H9 (cell line): ENCODE results near the gene ZNF584. TPM values are rescaled to one million over a fixed set of nuclear protein-coding genes. Genes with fewer than 3 reads are reported as not detected.
A peak's percentile ranks its signal among the peaks of the same experiment; 100 is the strongest.

Experiments used
- DNase-seq: peaks from one replicate; pipeline ENCODE4 v3.0.0-alpha.2; 2017
- H2AFZ ChIP-seq: one replicate; pipeline ENCODE4 v1.6.1; 2013; ENCODE audit warnings: mild to moderate bottlenecking, low read length, control low read depth, moderate library complexity
- H2AK5ac ChIP-seq: 2 replicates; pipeline ENCODE4 v1.6.1; 2013; ENCODE audit warnings: low read length, control low read depth, mixed read lengths; ENCODE audit not compliant: insufficient read length
- H2BK120ac ChIP-seq: one replicate; pipeline ENCODE4 v1.6.1; 2013; ENCODE audit warnings: low read depth, mild to moderate bottlenecking, low read length, control low read depth, inconsistent platforms; ENCODE audit not compliant: poor library complexity, severe bottlenecking
- H2BK12ac ChIP-seq: 2 replicates; pipeline ENCODE4 v1.6.1; 2013; ENCODE audit warnings: low read length, control low read depth, mixed read lengths, low read depth; ENCODE audit not compliant: insufficient read length
- H2BK15ac ChIP-seq: 2 replicates; pipeline ENCODE4 v1.6.1; 2013; ENCODE audit warnings: low read depth, low read length, control low read depth
- H2BK20ac ChIP-seq: one replicate; pipeline ENCODE4 v1.6.1; 2013; ENCODE audit warnings: low read depth, mild to moderate bottlenecking, low read length, control low read depth, inconsistent platforms; ENCODE audit not compliant: poor library complexity, severe bottlenecking
- H2BK5ac ChIP-seq: 2 replicates; pipeline ENCODE4 v1.6.1; 2013; ENCODE audit warnings: low read length, control low read depth, mixed read lengths; ENCODE audit not compliant: insufficient read length
- H3K14ac ChIP-seq: 2 replicates; pipeline ENCODE4 v1.6.1; 2013; ENCODE audit warnings: low read length, control low read depth; ENCODE audit not compliant: insufficient read depth
- H3K18ac ChIP-seq: 2 replicates; pipeline ENCODE4 v1.6.1; 2013; ENCODE audit warnings: low read depth, mild to moderate bottlenecking, mixed read lengths, low read length, control low read depth; ENCODE audit not compliant: insufficient read length
- H3K23ac ChIP-seq: 2 replicates; pipeline ENCODE4 v1.6.1; 2013; ENCODE audit warnings: low read length, control low read depth, mixed read lengths, low read depth; ENCODE audit not compliant: insufficient read length
- H3K23me2 ChIP-seq: 2 replicates; pipeline ENCODE4 v1.6.1; 2013; ENCODE audit warnings: low read depth, mild to moderate bottlenecking, mixed read lengths, low read length, control low read depth; ENCODE audit not compliant: insufficient read length, poor library complexity, severe bottlenecking
- H3K27ac ChIP-seq: 2 replicates; pipeline ENCODE4 v1.5.1; 2013; ENCODE audit warnings: low read length, control low read depth, mixed read lengths, low read depth; ENCODE audit not compliant: insufficient read length
- H3K27me3 ChIP-seq: 2 replicates; pipeline ENCODE4 v1.6.1; 2013; ENCODE audit warnings: low read length, control low read depth, inconsistent platforms; ENCODE audit not compliant: insufficient read depth
- H3K4ac ChIP-seq: 2 replicates; pipeline ENCODE4 v1.6.1; 2013; ENCODE audit warnings: low read depth, mild to moderate bottlenecking, control low read depth, inconsistent platforms, low read length, moderate library complexity
- H3K4me1 ChIP-seq: 2 replicates; pipeline ENCODE4 v1.6.1; 2013; ENCODE audit warnings: low read length, control low read depth, inconsistent platforms; ENCODE audit not compliant: insufficient read depth
- H3K4me2 ChIP-seq: 2 replicates; pipeline ENCODE4 v1.6.1; 2013; ENCODE audit warnings: low read length, control low read depth, mixed read lengths; ENCODE audit not compliant: insufficient read length, insufficient read depth
- H3K56ac ChIP-seq: 2 replicates; pipeline ENCODE4 v1.6.1; 2013; ENCODE audit warnings: low read depth, mild to moderate bottlenecking, mixed read lengths, low read length, control low read depth; ENCODE audit not compliant: insufficient read length
- H3K79me1 ChIP-seq: 2 replicates; pipeline ENCODE4 v1.6.1; 2013; ENCODE audit warnings: low read depth, mild to moderate bottlenecking, moderate library complexity, low read length, control low read depth, inconsistent platforms; ENCODE audit not compliant: insufficient read depth, poor library complexity, severe bottlenecking
- H3K79me2 ChIP-seq: 2 replicates; pipeline ENCODE4 v1.6.1; 2013; ENCODE audit warnings: low read length, control low read depth, inconsistent platforms; ENCODE audit not compliant: insufficient read depth
- H3K9ac ChIP-seq: 2 replicates; pipeline ENCODE4 v1.6.1; 2013; ENCODE audit warnings: low read length, control low read depth, mixed read lengths; ENCODE audit not compliant: insufficient read length; ENCODE audit errors: extremely low read depth
- H3K9me3 ChIP-seq: one replicate; pipeline ENCODE4 v1.6.1; 2013; ENCODE audit warnings: low read depth, low read length, inconsistent platforms; ENCODE audit not compliant: control insufficient read depth
- H3T11ph ChIP-seq: one replicate; pipeline ENCODE4 v1.6.1; 2013; ENCODE audit warnings: mild to moderate bottlenecking, low read length, control low read depth, inconsistent platforms
- H4K20me1 ChIP-seq: one replicate; pipeline ENCODE4 v1.6.1; 2013; ENCODE audit not compliant: control insufficient read depth, insufficient read length, insufficient read depth
- H4K5ac ChIP-seq: 2 replicates; pipeline ENCODE4 v1.6.1; 2013; ENCODE audit warnings: low read depth, mild to moderate bottlenecking, mixed read lengths, low read length, control low read depth; ENCODE audit not compliant: insufficient read length
- H4K8ac ChIP-seq: replicated peaks from 2 replicates; pipeline ENCODE4 v1.6.1; 2013; ENCODE audit warnings: low read length, control low read depth, mixed read lengths, low read depth; ENCODE audit not compliant: insufficient read length
- H4K91ac ChIP-seq: 2 replicates; pipeline ENCODE4 v1.6.1; 2013; ENCODE audit warnings: low read depth, mild to moderate bottlenecking, moderate library complexity, mixed read lengths, low read length, control low read depth; ENCODE audit not compliant: insufficient read length
- H3K27ac Mint-ChIP-seq, 3 experiments: 2 replicates in 2 of 3; 3 replicates in 1 of 3; pipeline ENCODE4 v1.8.0; 2020 to 2021; ENCODE audit warnings: mixed read lengths in 3 of 3, mild to moderate bottlenecking in 1 of 3, moderate library complexity in 1 of 3
- H3K27me3 Mint-ChIP-seq: 2 replicates; pipeline ENCODE4 v1.8.0; 2021; ENCODE audit warnings: low read depth, mild to moderate bottlenecking, moderate library complexity, mixed read lengths
- H3K36me3 Mint-ChIP-seq, 3 experiments: 2 replicates in 2 of 3; 3 replicates in 1 of 3; pipeline ENCODE4 v1.8.0; 2020 to 2021; ENCODE audit warnings: low read depth in 3 of 3, mixed read lengths in 3 of 3; ENCODE audit not compliant: insufficient read depth in 1 of 3
- H3K4me1 Mint-ChIP-seq, 2 experiments: 2 replicates each; pipeline ENCODE4 v1.8.0; 2020; ENCODE audit warnings: mixed read lengths in 2 of 2
- H3K4me3 Mint-ChIP-seq, 2 experiments: 2 replicates in 1 of 2; 3 replicates in 1 of 2; pipeline ENCODE4 v1.8.0; 2020 to 2021; ENCODE audit warnings: mild to moderate bottlenecking in 2 of 2, mixed read lengths in 2 of 2, moderate library complexity in 1 of 2
- H3K9me3 Mint-ChIP-seq, 2 experiments: 2 replicates in 1 of 2; 3 replicates in 1 of 2; pipeline ENCODE4 v1.8.0; 2020; ENCODE audit warnings: mild to moderate bottlenecking in 2 of 2, mixed read lengths in 2 of 2, moderate library complexity in 1 of 2
- WGBS: extraction: QIAGEN DNeasy Blood & Tissue Kit; methylation state at CpG from one replicate; pipeline ENCODE4 v1.1.7; 2013; ENCODE audit warnings: missing lambda C conversion rate, low lambda C conversion rate, mixed read lengths; ENCODE audit not compliant: insufficient read length; ENCODE audit errors: extremely low coverage; 5-methylcytosine and 5-hydroxymethylcytosine counted together
- total RNA-seq: library from RNA; stranded (reverse); gene quantifications from 2 replicates; pipeline ENCODE4 v1.2.1, GENCODE V29; 2021
- TF ChIP-seq, protein P1 (sequence below): fragments of 200-600 bp; sonication (generic); conservative IDR thresholded peaks from 3 replicates; pipeline ENCODE4 v1.8.0; 2021; ENCODE audit warnings: antibody characterized with exemption, mild to moderate bottlenecking

ZNF584 gene
- total RNA-seq, 1 experiment from 2014 or later, result 7.4 TPM

DNA sequence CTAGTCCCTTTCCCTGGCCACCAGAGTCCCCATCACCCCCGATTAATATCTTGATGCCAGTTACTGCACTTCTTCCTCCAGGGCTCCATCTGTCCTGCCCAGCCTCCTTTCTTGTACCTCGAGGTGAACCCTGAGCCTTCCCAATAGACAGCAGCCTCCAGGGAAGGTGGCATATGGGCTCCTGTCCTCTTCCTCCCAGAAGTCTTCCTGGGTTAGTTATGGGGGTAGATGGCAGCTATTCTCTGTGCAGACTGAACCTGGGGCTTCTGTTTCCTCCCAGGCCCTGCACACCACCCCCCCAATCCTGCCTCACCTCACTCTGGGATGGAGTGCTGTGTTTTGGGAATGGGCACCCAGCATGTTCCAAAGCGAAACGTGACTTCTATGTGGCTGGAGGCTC, 10.4 kb upstream of the ZNF584 start:
- H4K8ac ChIP-seq, result no peak overlapping the region
- H3K18ac ChIP-seq, result no peak overlapping the region
- no peak overlapping the region for H3K4me2 ChIP-seq
- DNase-seq, result no peak
- peaks cover 14% of the 10 kb centered on the region for H3K27me3 Mint-ChIP-seq
- no peak overlapping the region for H2BK12ac ChIP-seq
- H2BK20ac ChIP-seq, result no peak overlapping the region
- no peak overlapping the region for H3K23ac ChIP-seq
- H2BK5ac ChIP-seq, result no peak overlapping the region
- no peaks in the 10 kb centered on the region for H3K79me1 ChIP-seq
- peaks cover 5% of the 10 kb centered on the region for H4K20me1 ChIP-seq
- no peak overlapping the region for H2AFZ ChIP-seq
- no peaks in the 10 kb centered on the region for H3K79me2 ChIP-seq
- no peak overlapping the region for H3K4ac ChIP-seq
- H4K91ac ChIP-seq, result no peak overlapping the region
- H3K36me3 Mint-ChIP-seq, result peaks cover 17 to 21% (median 19%) of the 10 kb centered on the region in 3 experiments; a peak in 6 of 7 replicates
- peaks cover 13% of the 10 kb centered on the region for H3K23me2 ChIP-seq
- peak overlapping the region in 1 of 2 experiments; percentile 40; a peak in 2 of 5 replicates for H3K4me3 Mint-ChIP-seq
- no peaks in the 10 kb centered on the region; the same call in 1 of the 2 replicates for H3K27me3 ChIP-seq
- no peak overlapping the region for H3K14ac ChIP-seq
- H2BK15ac ChIP-seq, result no peak overlapping the region
- no peak overlapping the region for H3T11ph ChIP-seq
- no peak overlapping the region for H3K27ac Mint-ChIP-seq
- no peaks in the 10 kb centered on the region for H3K9me3 ChIP-seq
- H3K9me3 Mint-ChIP-seq, result no peaks in the 10 kb centered on the region
- H2BK120ac ChIP-seq, result no peak overlapping the region
- H3K27ac ChIP-seq, result no peak overlapping the region
- H3K4me1 ChIP-seq, result no peaks in the 10 kb centered on the region; the same call in 1 of the 2 replicates
- no peak overlapping the region for H3K9ac ChIP-seq
- TF ChIP-seq, protein P1, sequence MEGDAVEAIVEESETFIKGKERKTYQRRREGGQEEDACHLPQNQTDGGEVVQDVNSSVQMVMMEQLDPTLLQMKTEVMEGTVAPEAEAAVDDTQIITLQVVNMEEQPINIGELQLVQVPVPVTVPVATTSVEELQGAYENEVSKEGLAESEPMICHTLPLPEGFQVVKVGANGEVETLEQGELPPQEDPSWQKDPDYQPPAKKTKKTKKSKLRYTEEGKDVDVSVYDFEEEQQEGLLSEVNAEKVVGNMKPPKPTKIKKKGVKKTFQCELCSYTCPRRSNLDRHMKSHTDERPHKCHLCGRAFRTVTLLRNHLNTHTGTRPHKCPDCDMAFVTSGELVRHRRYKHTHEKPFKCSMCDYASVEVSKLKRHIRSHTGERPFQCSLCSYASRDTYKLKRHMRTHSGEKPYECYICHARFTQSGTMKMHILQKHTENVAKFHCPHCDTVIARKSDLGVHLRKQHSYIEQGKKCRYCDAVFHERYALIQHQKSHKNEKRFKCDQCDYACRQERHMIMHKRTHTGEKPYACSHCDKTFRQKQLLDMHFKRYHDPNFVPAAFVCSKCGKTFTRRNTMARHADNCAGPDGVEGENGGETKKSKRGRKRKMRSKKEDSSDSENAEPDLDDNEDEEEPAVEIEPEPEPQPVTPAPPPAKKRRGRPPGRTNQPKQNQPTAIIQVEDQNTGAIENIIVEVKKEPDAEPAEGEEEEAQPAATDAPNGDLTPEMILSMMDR, result no peak
- H2AK5ac ChIP-seq, result no peak overlapping the region
- H4K5ac ChIP-seq, result no peak overlapping the region
- H3K56ac ChIP-seq, result no peak overlapping the region
- H3K4me1 Mint-ChIP-seq, result peaks cover 10 to 16% of the 10 kb centered on the region in 2 experiments
- no CpG with 5 or more reads among the region's 4 CpGs for WGBS
